A549 (cell line): Measurements from ENCODE around the gene NAV3.

Source experiments
- EP300 ChIP-seq, 2 experiments: fragments of >200 bp; sonication (Bioruptor Twin); formaldehyde crosslinking; IDR thresholded peaks; 2 replicates in 1 of 2; 3 replicates in 1 of 2; pipeline ENCODE4 v1.6.1; 2016 to 2017
- TF ChIP-seq, protein P1 (sequence below): fragments of >200 bp; sonication (Bioruptor Twin); formaldehyde crosslinking; IDR thresholded peaks from 3 replicates; pipeline ENCODE4 v1.5.1; 2016

DNA sequence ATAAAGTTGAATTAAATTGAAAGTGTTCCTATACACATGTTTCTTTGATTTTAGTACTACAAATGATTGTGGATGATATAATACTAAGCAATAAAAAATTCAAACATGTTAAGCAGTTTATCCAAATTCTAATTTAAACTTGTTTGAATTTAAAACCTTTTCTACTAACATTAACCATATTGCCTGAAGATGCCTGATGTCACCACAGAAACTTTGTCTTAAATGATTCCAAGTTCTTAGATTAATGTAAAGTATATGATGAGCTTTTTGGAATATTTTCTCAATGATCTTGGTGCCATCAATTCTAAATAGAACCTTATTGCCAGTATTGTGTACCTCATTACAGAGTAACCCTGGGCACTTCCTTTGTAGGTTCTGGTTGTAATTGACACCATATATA lies 259.6 kb downstream of the NAV3 start:
- TF ChIP-seq, protein P1, sequence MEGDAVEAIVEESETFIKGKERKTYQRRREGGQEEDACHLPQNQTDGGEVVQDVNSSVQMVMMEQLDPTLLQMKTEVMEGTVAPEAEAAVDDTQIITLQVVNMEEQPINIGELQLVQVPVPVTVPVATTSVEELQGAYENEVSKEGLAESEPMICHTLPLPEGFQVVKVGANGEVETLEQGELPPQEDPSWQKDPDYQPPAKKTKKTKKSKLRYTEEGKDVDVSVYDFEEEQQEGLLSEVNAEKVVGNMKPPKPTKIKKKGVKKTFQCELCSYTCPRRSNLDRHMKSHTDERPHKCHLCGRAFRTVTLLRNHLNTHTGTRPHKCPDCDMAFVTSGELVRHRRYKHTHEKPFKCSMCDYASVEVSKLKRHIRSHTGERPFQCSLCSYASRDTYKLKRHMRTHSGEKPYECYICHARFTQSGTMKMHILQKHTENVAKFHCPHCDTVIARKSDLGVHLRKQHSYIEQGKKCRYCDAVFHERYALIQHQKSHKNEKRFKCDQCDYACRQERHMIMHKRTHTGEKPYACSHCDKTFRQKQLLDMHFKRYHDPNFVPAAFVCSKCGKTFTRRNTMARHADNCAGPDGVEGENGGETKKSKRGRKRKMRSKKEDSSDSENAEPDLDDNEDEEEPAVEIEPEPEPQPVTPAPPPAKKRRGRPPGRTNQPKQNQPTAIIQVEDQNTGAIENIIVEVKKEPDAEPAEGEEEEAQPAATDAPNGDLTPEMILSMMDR: no peak
- no peak for TF ChIP-seq EP300 (IDR thresholded peaks at IDR 0.05)
